IMR-90 (cell line): Measurements from ENCODE around the gene NFIA. TPM values are rescaled to one million over a fixed set of nuclear protein-coding genes. Genes with fewer than 3 reads are reported as not detected.

Source experiments
- ATAC-seq: fragments of 200-7000 bp; cut with Tn5 transposase; 2 replicates; pipeline ENCODE4 v1.9.1; 2020; ENCODE audit warnings: low read depth, mild to moderate bottlenecking, moderate library complexity
- BruUV-seq: library from RNA; stranded (reverse); fragments of 400-500 nt; replicated peaks from 2 replicates; lab custom pipeline; 2021; lab: Mats Ljungman, UMichigan
- CTCF ChIA-PET: fragments of 300-600 bp; formaldehyde crosslinking; extraction: SDS; loops from one replicate; lab custom pipeline; 2021; ENCODE audit warnings: antibody characterized with exemption; lab: Yijun Ruan, JAX
- POLR2A ChIA-PET: fragments of 300-600 bp; sonication (Branson Sonifier 250); formaldehyde crosslinking; loops from one replicate; lab custom pipeline; 2022; ENCODE audit warnings: antibody characterized with exemption; ENCODE audit not compliant: unreplicated experiment; lab: Charles Lee
- DNase-seq: peaks from one replicate; pipeline ENCODE4 v3.0.0; 2013
- H2AFZ ChIP-seq: replicated peaks from 2 replicates; pipeline ENCODE3; 2013; ENCODE audit warnings: low read length, mild to moderate bottlenecking; ENCODE audit not compliant: poor library complexity
- H2AK5ac ChIP-seq: 2 replicates; pipeline ENCODE4 v1.6.1; 2013; ENCODE audit warnings: low read depth, low read length, inconsistent platforms
- H2AK9ac ChIP-seq: replicated peaks from 2 replicates; pipeline ENCODE3; 2013; ENCODE audit warnings: mild to moderate bottlenecking, low read depth, low read length, moderate library complexity; ENCODE audit not compliant: poor library complexity
- H2BK120ac ChIP-seq: 2 replicates; pipeline ENCODE4 v1.6.1; 2013; ENCODE audit warnings: low read depth, low read length, inconsistent platforms
- H2BK15ac ChIP-seq: 3 replicates; pipeline ENCODE4 v1.6.1; 2013; ENCODE audit warnings: low read depth, low read length, inconsistent platforms
- H2BK20ac ChIP-seq: 2 replicates; pipeline ENCODE4 v1.6.1; 2013; ENCODE audit warnings: low read depth, mild to moderate bottlenecking, inconsistent platforms, low read length, moderate library complexity
- H2BK5ac ChIP-seq: 2 replicates; pipeline ENCODE4 v1.6.1; 2013; ENCODE audit warnings: mild to moderate bottlenecking, low read depth, low read length, inconsistent platforms; ENCODE audit not compliant: poor library complexity, severe bottlenecking
- H3K14ac ChIP-seq: replicated peaks from 2 replicates; pipeline ENCODE4 v1.6.1; 2013; ENCODE audit warnings: low read depth, low read length, inconsistent platforms
- H3K18ac ChIP-seq: 2 replicates; pipeline ENCODE4 v1.6.1; 2013; ENCODE audit warnings: low read depth, low read length, control low read depth
- H3K23ac ChIP-seq: 2 replicates; pipeline ENCODE4 v1.6.1; 2013; ENCODE audit warnings: low read depth, low read length, inconsistent platforms
- H3K27ac ChIP-seq: 2 replicates; pipeline ENCODE4 v1.5.1; 2013; ENCODE audit warnings: mild to moderate bottlenecking, control low read depth, low read length; ENCODE audit not compliant: insufficient read depth
- H3K27me3 ChIP-seq: 2 replicates; pipeline ENCODE4 v1.6.1; 2013; ENCODE audit warnings: low read length; ENCODE audit not compliant: control insufficient read depth, insufficient read depth
- H3K36me3 ChIP-seq: 2 replicates; pipeline ENCODE4 v1.6.1; 2013; ENCODE audit warnings: low read length, mixed read lengths; ENCODE audit not compliant: control insufficient read depth, insufficient read depth
- H3K4ac ChIP-seq: 2 replicates; pipeline ENCODE4 v1.6.1; 2013; ENCODE audit warnings: low read depth, low read length, inconsistent platforms
- H3K4me1 ChIP-seq: 2 replicates; pipeline ENCODE4 v1.6.1; 2013; ENCODE audit warnings: low read length, mixed read lengths; ENCODE audit not compliant: control insufficient read depth, insufficient read depth
- H3K4me2 ChIP-seq: 2 replicates; pipeline ENCODE4 v1.6.1; 2013; ENCODE audit warnings: low read depth, mild to moderate bottlenecking, control low read depth, low read length, moderate library complexity
- H3K4me3 ChIP-seq: 2 replicates; pipeline ENCODE4 v1.5.1; 2013; ENCODE audit warnings: low read depth, mild to moderate bottlenecking, control low read depth, low read length, moderate library complexity; ENCODE audit not compliant: insufficient read depth
- H3K56ac ChIP-seq: 2 replicates; pipeline ENCODE4 v1.6.1; 2013; ENCODE audit warnings: low read length, inconsistent platforms; ENCODE audit not compliant: insufficient read depth; ENCODE audit errors: extremely low read depth
- H3K79me1 ChIP-seq, 2 experiments: 2 replicates each; pipeline ENCODE4 v1.6.1; 2013; ENCODE audit warnings: low read length in 2 of 2, inconsistent platforms in 1 of 2, low read depth in 1 of 2
- H3K9ac ChIP-seq: 2 replicates; pipeline ENCODE4 v1.6.1; 2013; ENCODE audit warnings: low read depth, low read length, control low read depth
- H3K9me1 ChIP-seq: 2 replicates; pipeline ENCODE4 v1.6.1; 2013; ENCODE audit warnings: low read length, inconsistent platforms; ENCODE audit not compliant: insufficient read depth
- H3K9me3 ChIP-seq: 2 replicates; pipeline ENCODE4 v1.6.1; 2013; ENCODE audit warnings: low read length; ENCODE audit not compliant: control insufficient read depth, insufficient read depth
- H4K20me1 ChIP-seq: 2 replicates; pipeline ENCODE4 v1.6.1; 2013; ENCODE audit warnings: low read length, inconsistent platforms; ENCODE audit not compliant: insufficient read depth
- H4K5ac ChIP-seq: 2 replicates; pipeline ENCODE4 v1.6.1; 2013; ENCODE audit warnings: mild to moderate bottlenecking, low read depth, low read length, control low read depth
- H4K8ac ChIP-seq, 2 experiments: 2 replicates each; pipeline ENCODE4 v1.6.1; 2013; ENCODE audit warnings: low read depth in 2 of 2, low read length in 2 of 2, control low read depth in 1 of 2, inconsistent platforms in 1 of 2
- H4K91ac ChIP-seq: 2 replicates; pipeline ENCODE4 v1.6.1; 2013; ENCODE audit warnings: low read depth, low read length, inconsistent platforms; ENCODE audit not compliant: insufficient read depth
- CEBPB ChIP-seq: IDR thresholded peaks from 2 replicates; pipeline ENCODE4 v1.6.1; 2012; ENCODE audit warnings: low read depth, low read length, improper control_type of control experiment
- CHD1 ChIP-seq: IDR thresholded peaks from 2 replicates; pipeline ENCODE4 v1.6.1; 2012; ENCODE audit warnings: low read depth, low read length, improper control_type of control experiment
- FOS ChIP-seq: fragments of 150-350 bp; IDR thresholded peaks from 2 replicates; pipeline ENCODE4 v1.6.1; 2016; ENCODE audit warnings: low read depth, low read length
- MAFK ChIP-seq: IDR thresholded peaks from 2 replicates; pipeline ENCODE4 v1.6.1; 2012; ENCODE audit warnings: low read depth, low read length, improper control_type of control experiment
- MXI1 ChIP-seq: IDR thresholded peaks from 2 replicates; pipeline ENCODE4 v1.6.1; 2012; ENCODE audit warnings: low read depth, mild to moderate bottlenecking, low read length, moderate library complexity, borderline replicate concordance
- NFE2L2 ChIP-seq: fragments of 150-350 bp; IDR thresholded peaks from 2 replicates; pipeline ENCODE4 v1.6.1; 2016; ENCODE audit warnings: low read depth, mild to moderate bottlenecking, low read length
- POLR2A ChIP-seq: IDR thresholded peaks from 2 replicates; pipeline ENCODE4 v1.6.1; 2012; ENCODE audit warnings: mild to moderate bottlenecking, low read depth, low read length
- RAD21 ChIP-seq: IDR thresholded peaks from 2 replicates; pipeline ENCODE4 v1.6.1; 2012; ENCODE audit warnings: low read length, improper control_type of control experiment
- RCOR1 ChIP-seq: IDR thresholded peaks from 2 replicates; pipeline ENCODE4 v1.6.1; 2012; ENCODE audit warnings: mild to moderate bottlenecking, low read length, improper control_type of control experiment; ENCODE audit not compliant: insufficient replicate concordance
- RFX5 ChIP-seq: IDR thresholded peaks from 2 replicates; pipeline ENCODE4 v1.8.0; 2012; ENCODE audit warnings: low read depth, mild to moderate bottlenecking, low read length, moderate library complexity
- SMC3 ChIP-seq: fragments of 150-350 bp; IDR thresholded peaks from 2 replicates; pipeline ENCODE4 v1.6.1; 2016; ENCODE audit warnings: low read depth, mild to moderate bottlenecking, antibody characterized with exemption, low read length, moderate library complexity
- WGBS, 2 experiments: methylation state at CpG; one replicate each; pipeline versions ENCODE4 v1.1.5 to v1.1.7; 2013; ENCODE audit warnings: missing lambda C conversion rate in 2 of 2; ENCODE audit not compliant: insufficient read length in 1 of 2; ENCODE audit errors: extremely low coverage in 2 of 2; 5-methylcytosine and 5-hydroxymethylcytosine counted together
- dilution Hi-C: fragments of 300-500 bp; cut with HindIII; formaldehyde crosslinking; loops from one replicate; pipeline ENCODE4 v1.14.3; 2018; ENCODE audit warnings: low sequenced_read_pairs; ENCODE audit not compliant: unreplicated experiment
- in situ Hi-C: fragments of 300-500 bp; cut with MboI; formaldehyde crosslinking; loops from 3 replicates; pipeline ENCODE4 v1.14.3; 2019; ENCODE audit warnings: low sequenced_read_pairs, inconsistent platforms, mixed read lengths
- intact Hi-C: fragments of 100-400 bp; cut with micrococcal nuclease; formaldehyde crosslinking; loops from 2 replicates; pipeline ENCODE4 v1.10.0; 2022
- polyA plus RNA-seq, 3 experiments: library from polyadenylated mRNA; depleted of rRNA; stranded (reverse); fragments of >200 nt; gene quantifications; 2 replicates each; pipeline ENCODE4 v1.2.3, GENCODE V29; 2012; ENCODE audit warnings: low replicate concordance in 1 of 3
- total RNA-seq: library from RNA; depleted of rRNA; stranded (reverse); fragments of >200 nt; gene quantifications from 2 replicates; pipeline ENCODE4 v1.2.3, GENCODE V29; 2012
- TF ChIP-seq, protein P1 (sequence below): fragments of 150-350 bp; IDR thresholded peaks from 2 replicates; pipeline ENCODE4 v1.6.1; 2016; ENCODE audit warnings: low read depth, mild to moderate bottlenecking, low read length, moderate library complexity, borderline replicate concordance
- TF ChIP-seq, protein P2 (sequence below): conservative IDR thresholded peaks from 2 replicates; pipeline ENCODE4 v1.5.1; 2012; ENCODE audit warnings: mild to moderate bottlenecking, low read depth, low read length, improper control_type of control experiment
- TF ChIP-seq, protein P3 (sequence below): fragments of 150-350 bp; IDR thresholded peaks from 2 replicates; pipeline ENCODE4 v1.6.1; 2017; ENCODE audit warnings: mild to moderate bottlenecking, antibody characterized with exemption, low read length, low read depth

The NFIA gene
- total and polyA plus RNA-seq, 2 of the 4 experiments (the other 2 are of a cell fraction): 1.6 to 2.2 TPM

GRCh38 chr1:61080413-61081143 lies 1.8 kb upstream of the NFIA start:
- Histone ChIP-seq H2BK5ac (no peak overlapping the region), H3K18ac (no peak overlapping the region), H3K27me3 (no peaks in the 10 kb centered on the region), H3K23ac (peak overlapping the region; percentile 86), H3K9ac (no peak overlapping the region), H3K36me3 (no peaks in the 10 kb centered on the region), H3K4me1 (no peaks in the 10 kb centered on the region), H3K14ac (no peak overlapping the region), H2AK5ac (no peak overlapping the region), H2AFZ (peak overlapping the region; percentile 62), H3K27ac (no peak overlapping the region), H4K5ac (no peak overlapping the region), H3K79me1 (no peaks in the 10 kb centered on the region), H3K4me2 (peak overlapping the region; percentile 46), H3K4ac (no peak overlapping the region), H4K8ac (no peak overlapping the region), H4K91ac (no peak overlapping the region), H3K9me3 (no peaks in the 10 kb centered on the region), H2BK20ac (no peak overlapping the region), H3K56ac (0 out of 2 replicates have a peak overlapping the region, but pooled peaks have one; percentile 35), H3K9me1 (no peaks in the 10 kb centered on the region), H2BK120ac (no peak overlapping the region), H2AK9ac (no peak overlapping the region), H3K4me3 (no peak overlapping the region), H2BK15ac (no peak overlapping the region), H4K20me1 (no peaks in the 10 kb centered on the region)
- ATAC-seq: no peak
- in situ Hi-C loops (no loop called here), dilution Hi-C loops (no loop called here), intact Hi-C loops (no loop called here)
- no TSS peak for BruUV-seq
- no CpG with 5 or more reads among the region's 7 CpGs for WGBS, 2 experiments
- no peak for TF ChIP-seq CEBPB
- no peak for TF ChIP-seq FOS
- TF ChIP-seq, protein P1, sequence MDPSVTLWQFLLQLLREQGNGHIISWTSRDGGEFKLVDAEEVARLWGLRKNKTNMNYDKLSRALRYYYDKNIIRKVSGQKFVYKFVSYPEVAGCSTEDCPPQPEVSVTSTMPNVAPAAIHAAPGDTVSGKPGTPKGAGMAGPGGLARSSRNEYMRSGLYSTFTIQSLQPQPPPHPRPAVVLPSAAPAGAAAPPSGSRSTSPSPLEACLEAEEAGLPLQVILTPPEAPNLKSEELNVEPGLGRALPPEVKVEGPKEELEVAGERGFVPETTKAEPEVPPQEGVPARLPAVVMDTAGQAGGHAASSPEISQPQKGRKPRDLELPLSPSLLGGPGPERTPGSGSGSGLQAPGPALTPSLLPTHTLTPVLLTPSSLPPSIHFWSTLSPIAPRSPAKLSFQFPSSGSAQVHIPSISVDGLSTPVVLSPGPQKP: no peak
- TF ChIP-seq, protein P2, sequence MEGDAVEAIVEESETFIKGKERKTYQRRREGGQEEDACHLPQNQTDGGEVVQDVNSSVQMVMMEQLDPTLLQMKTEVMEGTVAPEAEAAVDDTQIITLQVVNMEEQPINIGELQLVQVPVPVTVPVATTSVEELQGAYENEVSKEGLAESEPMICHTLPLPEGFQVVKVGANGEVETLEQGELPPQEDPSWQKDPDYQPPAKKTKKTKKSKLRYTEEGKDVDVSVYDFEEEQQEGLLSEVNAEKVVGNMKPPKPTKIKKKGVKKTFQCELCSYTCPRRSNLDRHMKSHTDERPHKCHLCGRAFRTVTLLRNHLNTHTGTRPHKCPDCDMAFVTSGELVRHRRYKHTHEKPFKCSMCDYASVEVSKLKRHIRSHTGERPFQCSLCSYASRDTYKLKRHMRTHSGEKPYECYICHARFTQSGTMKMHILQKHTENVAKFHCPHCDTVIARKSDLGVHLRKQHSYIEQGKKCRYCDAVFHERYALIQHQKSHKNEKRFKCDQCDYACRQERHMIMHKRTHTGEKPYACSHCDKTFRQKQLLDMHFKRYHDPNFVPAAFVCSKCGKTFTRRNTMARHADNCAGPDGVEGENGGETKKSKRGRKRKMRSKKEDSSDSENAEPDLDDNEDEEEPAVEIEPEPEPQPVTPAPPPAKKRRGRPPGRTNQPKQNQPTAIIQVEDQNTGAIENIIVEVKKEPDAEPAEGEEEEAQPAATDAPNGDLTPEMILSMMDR: no peak
- no peak for TF ChIP-seq RCOR1
- TF ChIP-seq POLR2A: no peak
- no peak for TF ChIP-seq MXI1
- TF ChIP-seq SMC3: no peak
- no peak for TF ChIP-seq RFX5
- no peak for TF ChIP-seq RAD21
- TF ChIP-seq, protein P3, sequence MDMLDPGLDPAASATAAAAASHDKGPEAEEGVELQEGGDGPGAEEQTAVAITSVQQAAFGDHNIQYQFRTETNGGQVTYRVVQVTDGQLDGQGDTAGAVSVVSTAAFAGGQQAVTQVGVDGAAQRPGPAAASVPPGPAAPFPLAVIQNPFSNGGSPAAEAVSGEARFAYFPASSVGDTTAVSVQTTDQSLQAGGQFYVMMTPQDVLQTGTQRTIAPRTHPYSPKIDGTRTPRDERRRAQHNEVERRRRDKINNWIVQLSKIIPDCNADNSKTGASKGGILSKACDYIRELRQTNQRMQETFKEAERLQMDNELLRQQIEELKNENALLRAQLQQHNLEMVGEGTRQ: no peak
- TF ChIP-seq NFE2L2: no peak
- TF ChIP-seq MAFK: no peak
- no peak for TF ChIP-seq CHD1
- CTCF ChIA-PET: no interaction called here
- no peak for DNase-seq
- POLR2A ChIA-PET: no interaction called here
